Panc1 (cell line): ENCODE measurements around the gene LDB2. TPM values are rescaled to one million over a fixed set of nuclear protein-coding genes. Genes with fewer than 3 reads are reported as not detected.

ENCODE experiments used
- ATAC-seq: fragments of 200-7000 bp; cut with Tn5 transposase; 2 replicates; pipeline ENCODE4 v1.9.1; 2020; ENCODE audit warnings: mild to moderate bottlenecking, moderate library complexity
- BruUV-seq: library from RNA; stranded (reverse); fragments of 400-500 nt; replicated peaks from 2 replicates; lab custom pipeline; 2021; lab: Mats Ljungman, UMichigan
- CTCF ChIA-PET: fragments of 300-600 bp; sonication (Branson Sonifier 250); formaldehyde crosslinking; loops from one replicate; lab custom pipeline; 2022; ENCODE audit warnings: antibody characterized with exemption; lab: Charles Lee
- POLR2A ChIA-PET: fragments of 300-600 bp; sonication (Branson Sonifier 250); formaldehyde crosslinking; loops from one replicate; lab custom pipeline; 2022; ENCODE audit warnings: antibody characterized with exemption; lab: Charles Lee
- DNase-seq: peaks from one replicate; pipeline ENCODE4 v3.0.0-alpha.2; 2010; ENCODE audit warnings: low read depth, low spot score
- H3K27ac ChIP-seq: 2 replicates; pipeline ENCODE4 v1.5.1; 2011; ENCODE audit warnings: mild to moderate bottlenecking, low read length, inconsistent platforms
- H3K27me3 ChIP-seq: fragments of 200-500 bp; sonication (Bioruptor generic); 2 replicates; pipeline ENCODE4 v1.6.0; 2014; ENCODE audit warnings: low read length, inconsistent platforms; ENCODE audit not compliant: control insufficient read depth, insufficient read depth
- H3K36me3 ChIP-seq: fragments of 200-500 bp; sonication (Bioruptor generic); 2 replicates; pipeline ENCODE4 v1.5.1; 2014; ENCODE audit warnings: inconsistent platforms, mild to moderate bottlenecking, low read length, moderate library complexity; ENCODE audit not compliant: control insufficient read depth, insufficient read depth
- H3K4me1 ChIP-seq: 2 replicates; pipeline ENCODE4 v1.5.1; 2011; ENCODE audit warnings: inconsistent platforms, mild to moderate bottlenecking, low read length, moderate library complexity; ENCODE audit not compliant: control insufficient read depth, insufficient read depth
- H3K4me3 ChIP-seq, 2 experiments: 2 replicates each; pipeline ENCODE4 v1.5.1; 2011 to 2012; ENCODE audit warnings: low read depth in 2 of 2, low read length in 2 of 2, mild to moderate bottlenecking in 2 of 2, inconsistent platforms in 1 of 2, moderate library complexity in 1 of 2
- H3K9me3 ChIP-seq: fragments of 200-500 bp; sonication (Bioruptor generic); 2 replicates; pipeline ENCODE4 v1.5.1; 2014; ENCODE audit warnings: low read depth, mild to moderate bottlenecking, inconsistent platforms, low read length, moderate library complexity; ENCODE audit not compliant: control insufficient read depth, insufficient read depth
- POLR2AphosphoS5 ChIP-seq: IDR thresholded peaks from 2 replicates; pipeline ENCODE4 v1.6.1; 2012; ENCODE audit warnings: mild to moderate bottlenecking, low read depth, low read length, moderate library complexity
- REST ChIP-seq, 2 experiments: IDR thresholded peaks; 2 replicates each; pipeline ENCODE4 v1.6.1; 2011 to 2012; ENCODE audit warnings: low read depth in 2 of 2, control low read depth in 1 of 2, low read length in 1 of 2, mild to moderate bottlenecking in 1 of 2, moderate library complexity in 1 of 2; ENCODE audit not compliant: insufficient read depth in 1 of 2
- SIN3A ChIP-seq: IDR thresholded peaks from 2 replicates; pipeline ENCODE4 v1.6.1; 2012; ENCODE audit warnings: low read depth, mild to moderate bottlenecking, low read length, moderate library complexity, borderline replicate concordance; ENCODE audit not compliant: insufficient read depth
- TCF7L2 ChIP-seq: IDR thresholded peaks from 2 replicates; pipeline ENCODE4 v1.6.1; 2011; ENCODE audit warnings: mild to moderate bottlenecking, low read depth, low read length, inconsistent platforms
- in situ Hi-C: cut with HindIII; loops from 2 replicates; pipeline ENCODE4 v1.10.0; 2016; ENCODE audit warnings: low sequenced_read_pairs, low pct_unique_long_range_greater_than_20kb
- intact Hi-C: fragments of 100-400 bp; cut with micrococcal nuclease; formaldehyde crosslinking; loops from one replicate; pipeline ENCODE4 v1.10.0; 2022; ENCODE audit not compliant: unreplicated experiment
- total RNA-seq: library from RNA; stranded (reverse); gene quantifications from one replicate; pipeline ENCODE4 v1.2.1, GENCODE V29; 2021; ENCODE audit not compliant: unreplicated experiment
- TF ChIP-seq, protein P1 (sequence below): fragments of 450-650 bp; IDR thresholded peaks from 2 replicates; pipeline ENCODE4 v1.5.1; 2017; ENCODE audit warnings: mild to moderate bottlenecking

LDB2 gene
- total RNA-seq, 1 experiment from 2014 or later: not detected

DNA sequence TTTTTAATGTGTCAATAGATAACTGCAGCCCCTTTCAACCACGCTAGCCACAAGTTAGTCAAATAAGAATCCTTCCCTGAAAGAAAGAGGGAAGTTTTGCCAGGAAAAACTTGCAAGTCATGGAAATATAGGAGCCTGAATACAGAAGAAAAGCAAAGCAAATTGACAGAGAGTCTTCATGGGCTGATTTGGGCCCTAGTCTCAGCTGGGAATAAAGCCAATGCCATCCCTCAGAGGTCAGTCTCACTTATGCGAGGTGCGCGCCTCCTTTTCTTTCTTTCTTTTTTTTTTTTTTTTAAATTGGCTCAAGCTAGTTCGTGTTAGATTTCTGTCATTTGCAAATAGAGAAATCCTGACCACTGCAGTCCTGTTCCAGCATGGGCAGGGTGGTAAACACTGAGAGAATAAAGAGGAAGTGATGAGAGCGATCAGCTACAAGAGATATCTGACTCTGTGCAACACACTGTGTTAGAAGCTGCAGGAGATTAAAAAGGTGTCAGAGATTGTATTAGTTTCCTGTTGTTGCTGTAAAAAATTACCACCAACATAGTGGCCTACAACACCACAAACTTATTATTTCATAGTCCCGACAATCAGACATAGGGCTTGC is 299.7 kb downstream of the LDB2 start:
- TF ChIP-seq POLR2AphosphoS5: no peak
- TF ChIP-seq, protein P1, sequence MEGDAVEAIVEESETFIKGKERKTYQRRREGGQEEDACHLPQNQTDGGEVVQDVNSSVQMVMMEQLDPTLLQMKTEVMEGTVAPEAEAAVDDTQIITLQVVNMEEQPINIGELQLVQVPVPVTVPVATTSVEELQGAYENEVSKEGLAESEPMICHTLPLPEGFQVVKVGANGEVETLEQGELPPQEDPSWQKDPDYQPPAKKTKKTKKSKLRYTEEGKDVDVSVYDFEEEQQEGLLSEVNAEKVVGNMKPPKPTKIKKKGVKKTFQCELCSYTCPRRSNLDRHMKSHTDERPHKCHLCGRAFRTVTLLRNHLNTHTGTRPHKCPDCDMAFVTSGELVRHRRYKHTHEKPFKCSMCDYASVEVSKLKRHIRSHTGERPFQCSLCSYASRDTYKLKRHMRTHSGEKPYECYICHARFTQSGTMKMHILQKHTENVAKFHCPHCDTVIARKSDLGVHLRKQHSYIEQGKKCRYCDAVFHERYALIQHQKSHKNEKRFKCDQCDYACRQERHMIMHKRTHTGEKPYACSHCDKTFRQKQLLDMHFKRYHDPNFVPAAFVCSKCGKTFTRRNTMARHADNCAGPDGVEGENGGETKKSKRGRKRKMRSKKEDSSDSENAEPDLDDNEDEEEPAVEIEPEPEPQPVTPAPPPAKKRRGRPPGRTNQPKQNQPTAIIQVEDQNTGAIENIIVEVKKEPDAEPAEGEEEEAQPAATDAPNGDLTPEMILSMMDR: no peak
- H3K9me3 ChIP-seq: no peaks in the 10 kb centered on the region
- in situ Hi-C loops (no loop called here), intact Hi-C loops (no loop called here)
- H3K4me1 ChIP-seq: no peaks in the 10 kb centered on the region
- no peaks in the 10 kb centered on the region for H3K36me3 ChIP-seq
- ChIA-PET CTCF (no interaction called here), POLR2A (interaction anchor here (0.7 kb wide), 1 partner anchor 15 kb away, joined by 3 read pairs; no protein-coding TSS in a partner anchor)
- BruUV-seq: no TSS peak
- H3K27me3 ChIP-seq: no peaks in the 10 kb centered on the region
- DNase-seq (no peak), ATAC-seq (no peak)
- no peak overlapping the region for H3K4me3 ChIP-seq
- H3K27ac ChIP-seq: no peak overlapping the region

DNA sequence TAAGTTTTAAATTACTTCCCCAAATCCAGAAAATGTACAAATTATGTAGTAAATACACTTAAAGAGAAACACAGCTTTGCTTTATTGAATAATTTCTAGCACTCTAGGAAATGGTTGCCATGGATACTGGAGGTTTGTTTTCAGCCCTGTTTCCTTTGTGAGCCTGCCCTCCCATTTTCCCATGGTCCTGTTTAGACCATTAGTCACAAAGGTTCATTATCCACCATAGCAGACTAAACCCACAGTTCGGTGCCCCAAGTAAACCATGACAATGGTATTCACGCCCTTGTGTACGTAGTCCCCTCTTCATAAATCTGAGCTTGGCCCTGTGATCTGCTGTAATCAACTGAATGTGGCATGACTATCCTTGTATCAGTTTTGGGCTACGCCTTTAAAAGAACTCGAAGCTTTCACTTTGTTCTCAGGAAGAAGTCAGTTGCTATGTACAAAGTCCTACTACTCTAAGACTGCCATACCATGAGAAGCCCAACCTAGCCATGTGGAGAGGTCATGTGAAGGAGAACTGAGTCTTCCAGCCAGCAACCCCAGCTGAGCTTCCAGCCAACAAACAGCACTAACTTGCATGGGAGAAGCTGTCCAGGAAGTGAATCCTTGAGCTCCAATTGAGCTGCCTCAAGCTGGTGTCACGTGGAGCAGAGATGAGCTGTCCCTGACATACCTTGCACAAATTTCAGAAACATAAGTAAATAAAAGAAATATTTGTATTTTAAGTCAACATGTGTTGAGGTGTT is 300.4 kb downstream of the LDB2 start:
- H3K9me3 ChIP-seq: no peaks in the 10 kb centered on the region
- intact Hi-C loops: no loop called here
- no peaks in the 10 kb centered on the region for H3K4me1 ChIP-seq

DNA sequence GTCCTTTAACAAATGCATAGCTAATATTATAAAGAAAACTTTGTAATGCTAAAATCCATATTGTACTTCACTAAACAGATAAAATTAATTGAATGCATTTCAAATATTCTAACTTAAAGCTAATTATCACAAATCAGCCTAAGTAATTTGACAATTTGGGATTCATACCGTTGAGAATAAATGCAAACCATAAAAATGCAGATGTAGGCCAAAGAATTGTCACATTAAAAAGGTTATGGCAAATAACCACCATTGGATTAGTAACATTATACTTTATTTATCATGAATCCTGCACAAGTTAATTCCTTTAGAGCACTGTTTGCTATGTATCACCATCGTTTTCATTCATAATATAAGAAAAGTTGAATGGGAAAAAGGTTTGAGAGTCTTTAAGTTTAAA is 301.0 kb downstream of the LDB2 start:
- Histone ChIP-seq H3K36me3 (no peaks in the 10 kb centered on the region), H3K4me3 (no peak overlapping the region), H3K9me3 (no peaks in the 10 kb centered on the region), H3K27me3 (no peaks in the 10 kb centered on the region), H3K27ac (no peak overlapping the region), H3K4me1 (no peaks in the 10 kb centered on the region)
- no peak for ATAC-seq
- in situ Hi-C loops: no loop called here
- no peak for DNase-seq
- TF ChIP-seq, protein P1: no peak
- no peak for TF ChIP-seq POLR2AphosphoS5
- no peak for TF ChIP-seq TCF7L2
- TF ChIP-seq REST (IDR thresholded peaks at IDR 0.05; ENCODE audit: insufficient read depth in 1 of 2, low read depth in 2 of 2, low read length in 1 of 2): no peak
- no peak for TF ChIP-seq SIN3A
- intact Hi-C loops: no loop called here
- ChIA-PET CTCF (no interaction called here), POLR2A (no interaction called here)
- no TSS peak for BruUV-seq

More for the DNA sequence above, 300.4 kb downstream of the LDB2 start:
- in situ Hi-C loops: no loop called here
- no TSS peak for BruUV-seq
- ATAC-seq: no peak
- Histone ChIP-seq H3K4me3 (no peak overlapping the region), H3K27me3 (no peaks in the 10 kb centered on the region), H3K36me3 (no peaks in the 10 kb centered on the region), H3K27ac (no peak overlapping the region)
- ChIA-PET CTCF (no interaction called here), POLR2A (interaction anchor here (0.7 kb wide), 1 partner anchor 15 kb away, joined by 3 read pairs; no protein-coding TSS in a partner anchor)
- DNase-seq: no peak
- TF ChIP-seq SIN3A (no peak), POLR2AphosphoS5 (no peak)
